ENCODE data around the gene PCA3.

PCA3 gene

GRCh38 chr9:76764138-76764537 lies at the start of gene PCA3:
TSS of gene PCA3 (plus strand) at chr9:76764438.
- Histone ChIP-seq H3K27me3 (ENCODE audit: control insufficient read depth in 1 of 2, insufficient read depth in 2 of 2, low read length in 2 of 2) (no peaks in the 10 kb centered on the region), H3K36me3 (ENCODE audit: insufficient read depth, low read length) (no peaks in the 10 kb centered on the region), H3K9me3 (ENCODE audit: low read length) (no peaks in the 10 kb centered on the region), H3K27ac (ENCODE audit: low read depth, low read length) (no peak within 1 kb of the TSS), H3K9ac (ENCODE audit: low read length) (no peak within 1 kb of the TSS), H3K4me1 (ENCODE audit: insufficient read depth, low read length) (peaks cover 22% of the 10 kb centered on the region), H3K4me3 (ENCODE audit: low read depth in 1 of 2, low read length in 2 of 2) (no peak within 1 kb of the TSS)

- Histone ChIP-seq H3K36me3 (ENCODE audit: insufficient read depth, low read length) (peaks cover 9% of the 10 kb centered on the region), H3K9ac (ENCODE audit: low read length) (no peak overlapping the region), H3K9me3 (ENCODE audit: low read length) (no peaks in the 10 kb centered on the region), H3K27ac (ENCODE audit: low read depth, low read length) (no peak overlapping the region), H3K4me1 (ENCODE audit: insufficient read depth, low read length) (peaks cover 25% of the 10 kb centered on the region), H3K27me3 (ENCODE audit: control insufficient read depth in 1 of 2, insufficient read depth in 2 of 2, low read length in 2 of 2) (no peaks in the 10 kb centered on the region), H3K4me3 (ENCODE audit: low read depth in 1 of 2, low read length in 2 of 2) (no peak overlapping the region)
Measured at GRCh38 chr9:76716085-76716672, 48.1 kb upstream of the PCA3 start.

DNA sequence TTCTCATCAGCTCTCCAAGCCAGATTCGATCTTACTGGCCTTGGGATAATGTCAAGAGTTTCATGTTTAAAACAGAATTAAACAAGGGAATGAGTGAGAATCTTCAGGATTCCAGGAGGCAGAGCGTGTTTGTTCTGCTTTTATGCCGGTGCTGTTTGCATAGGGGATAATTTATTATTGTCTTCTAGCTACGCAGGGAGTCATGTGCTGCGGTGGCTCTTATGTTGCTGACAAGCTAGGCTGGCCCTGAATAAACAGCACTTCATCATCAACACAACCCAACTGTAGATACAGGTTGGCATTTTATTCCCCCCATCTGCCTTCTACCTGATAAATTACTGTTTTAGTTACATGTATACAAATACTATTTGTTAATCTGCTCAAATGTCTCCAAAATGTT lies 47.1 kb upstream of the PCA3 start:
- no peak overlapping the region for H3K4me3 ChIP-seq (ENCODE audit: low read depth in 1 of 2, low read length in 2 of 2)
- no peaks in the 10 kb centered on the region for H3K27me3 ChIP-seq (ENCODE audit: control insufficient read depth in 1 of 2, insufficient read depth in 2 of 2, low read length in 2 of 2)
- peak overlapping the region; percentile 58 for H3K27ac ChIP-seq (ENCODE audit: low read depth, low read length)
- H3K9ac ChIP-seq (ENCODE audit: low read length): no peak overlapping the region
- H3K4me1 ChIP-seq (ENCODE audit: insufficient read depth, low read length): peaks cover 25% of the 10 kb centered on the region
- H3K9me3 ChIP-seq (ENCODE audit: low read length): no peaks in the 10 kb centered on the region
- peaks cover 9% of the 10 kb centered on the region for H3K36me3 ChIP-seq (ENCODE audit: insufficient read depth, low read length)

- peaks cover 25% of the 10 kb centered on the region for H3K4me1 ChIP-seq (ENCODE audit: insufficient read depth, low read length)
- H3K27ac ChIP-seq (ENCODE audit: low read depth, low read length): peak overlapping the region; percentile 58
- no peak overlapping the region for H3K9ac ChIP-seq (ENCODE audit: low read length)
- no peaks in the 10 kb centered on the region for H3K9me3 ChIP-seq (ENCODE audit: low read length)
- peaks cover 9% of the 10 kb centered on the region for H3K36me3 ChIP-seq (ENCODE audit: insufficient read depth, low read length)
- H3K27me3 ChIP-seq (ENCODE audit: control insufficient read depth in 1 of 2, insufficient read depth in 2 of 2, low read length in 2 of 2): no peaks in the 10 kb centered on the region
- H3K4me3 ChIP-seq (ENCODE audit: low read depth in 1 of 2, low read length in 2 of 2): no peak overlapping the region
Measured at GRCh38 chr9:76717613-76718012, 46.6 kb upstream of the PCA3 start.

DNA sequence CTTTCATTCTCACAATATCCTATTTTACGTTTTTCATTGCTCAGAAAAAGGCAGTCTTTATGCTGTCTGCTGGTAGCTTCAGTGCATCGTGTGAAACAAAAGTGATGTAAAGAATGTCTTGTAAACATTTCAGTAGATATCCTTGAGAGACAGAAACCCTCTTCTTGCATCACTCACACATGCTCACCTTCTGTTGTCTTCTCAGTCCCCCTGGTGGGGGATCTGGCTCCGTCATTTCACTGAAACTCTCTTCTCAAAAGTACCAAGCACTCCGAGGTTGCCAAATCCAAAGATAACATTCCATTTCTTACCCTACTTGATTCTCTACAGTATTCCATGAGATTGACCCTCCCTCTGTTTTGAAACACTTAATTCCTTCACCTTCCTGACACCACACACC lies 46.1 kb upstream of the PCA3 start:
- Histone ChIP-seq H3K9ac (ENCODE audit: low read length) (no peak overlapping the region), H3K27ac (ENCODE audit: low read depth, low read length) (peak overlapping the region; percentile 7), H3K9me3 (ENCODE audit: low read length) (no peaks in the 10 kb centered on the region), H3K36me3 (ENCODE audit: insufficient read depth, low read length) (peaks cover 4% of the 10 kb centered on the region), H3K4me1 (ENCODE audit: insufficient read depth, low read length) (peaks cover 25% of the 10 kb centered on the region), H3K4me3 (ENCODE audit: low read depth in 1 of 2, low read length in 2 of 2) (no peak overlapping the region), H3K27me3 (ENCODE audit: control insufficient read depth in 1 of 2, insufficient read depth in 2 of 2, low read length in 2 of 2) (no peaks in the 10 kb centered on the region)

DNA sequence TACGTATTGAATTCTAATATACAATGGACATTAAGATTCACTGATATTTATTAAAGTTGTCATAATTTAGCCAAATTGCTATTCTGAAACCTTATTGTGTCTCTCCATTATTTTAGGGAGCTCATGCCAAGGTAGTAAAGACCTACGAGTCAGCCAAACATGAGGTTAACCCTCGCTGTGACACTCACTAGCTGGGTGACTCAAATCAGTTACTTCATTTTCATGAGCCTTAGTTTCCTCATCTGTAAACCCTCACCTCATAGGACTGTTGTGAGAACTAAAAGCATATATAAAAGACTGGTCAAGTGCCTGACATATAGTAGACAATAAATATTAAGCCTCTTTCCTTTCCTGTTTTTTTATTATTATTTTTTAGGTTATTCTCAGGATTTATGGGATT lies 44.0 kb upstream of the PCA3 start:
- peaks cover 25% of the 10 kb centered on the region for H3K4me1 ChIP-seq (ENCODE audit: insufficient read depth, low read length)
- H3K9ac ChIP-seq (ENCODE audit: low read length): no peak overlapping the region
- no peak overlapping the region for H3K4me3 ChIP-seq (ENCODE audit: low read depth in 1 of 2, low read length in 2 of 2)
- H3K27me3 ChIP-seq (ENCODE audit: control insufficient read depth in 1 of 2, insufficient read depth in 2 of 2, low read length in 2 of 2): no peaks in the 10 kb centered on the region
- H3K36me3 ChIP-seq (ENCODE audit: insufficient read depth, low read length): no peaks in the 10 kb centered on the region
- H3K27ac ChIP-seq (ENCODE audit: low read depth, low read length): no peak overlapping the region
- no peaks in the 10 kb centered on the region for H3K9me3 ChIP-seq (ENCODE audit: low read length)

DNA sequence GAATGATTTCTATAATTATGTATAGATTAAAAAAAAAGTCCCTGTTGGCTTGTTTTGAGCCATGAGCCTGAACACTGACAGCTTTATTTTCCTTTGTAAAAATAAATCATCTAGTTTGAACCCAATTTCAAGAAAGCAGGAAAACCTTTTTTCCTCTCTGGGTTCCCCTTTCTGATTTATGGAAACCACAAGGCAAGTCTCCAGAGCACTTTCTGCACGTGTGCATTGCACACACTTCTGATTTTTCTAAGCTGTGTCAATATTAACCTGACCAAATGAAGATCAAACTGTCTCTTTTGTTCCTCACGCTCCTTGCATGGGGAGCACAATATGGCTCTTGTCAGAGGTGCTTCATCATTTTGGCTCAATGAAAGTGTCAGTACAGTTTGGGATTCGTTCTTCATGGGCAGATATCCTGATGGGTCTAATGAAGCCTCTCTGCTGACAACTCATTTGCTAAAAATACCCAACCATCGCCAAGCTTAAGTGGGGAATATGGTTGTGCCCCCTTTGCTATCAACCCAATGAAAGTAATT lies 39.2 kb upstream of the PCA3 start:
- Histone ChIP-seq H3K27ac (ENCODE audit: low read depth, low read length) (no peak overlapping the region), H3K4me1 (ENCODE audit: insufficient read depth, low read length) (peaks cover 7% of the 10 kb centered on the region), H3K36me3 (ENCODE audit: insufficient read depth, low read length) (no peaks in the 10 kb centered on the region), H3K4me3 (ENCODE audit: low read depth in 1 of 2, low read length in 2 of 2) (no peak overlapping the region), H3K9me3 (ENCODE audit: low read length) (no peaks in the 10 kb centered on the region), H3K27me3 (ENCODE audit: control insufficient read depth in 1 of 2, insufficient read depth in 2 of 2, low read length in 2 of 2) (no peaks in the 10 kb centered on the region), H3K9ac (ENCODE audit: low read length) (no peak overlapping the region)

DNA sequence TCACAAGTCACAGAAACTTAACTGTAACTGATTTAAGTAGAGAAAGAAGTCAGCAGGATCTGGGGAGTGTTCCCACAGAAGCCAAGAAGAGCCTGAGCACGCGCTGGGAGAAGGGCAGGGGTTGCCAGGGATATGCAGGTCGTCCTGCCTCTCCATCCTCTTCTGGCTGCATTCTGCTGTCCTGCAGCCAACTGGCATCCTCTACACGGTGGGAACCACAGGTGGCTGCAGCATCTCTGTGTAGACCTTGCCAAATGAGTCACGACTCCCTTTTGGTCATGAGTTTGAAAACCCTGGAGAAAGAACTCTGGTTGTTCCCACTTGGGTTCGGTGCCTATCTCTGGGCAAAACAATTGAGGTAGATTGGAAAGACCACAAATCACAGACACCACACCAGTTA lies 38.4 kb upstream of the PCA3 start:
- Histone ChIP-seq H3K4me3 (ENCODE audit: low read depth in 1 of 2, low read length in 2 of 2) (no peak overlapping the region), H3K27ac (ENCODE audit: low read depth, low read length) (no peak overlapping the region), H3K4me1 (ENCODE audit: insufficient read depth, low read length) (peaks cover 7% of the 10 kb centered on the region), H3K9ac (ENCODE audit: low read length) (no peak overlapping the region), H3K9me3 (ENCODE audit: low read length) (no peaks in the 10 kb centered on the region), H3K36me3 (ENCODE audit: insufficient read depth, low read length) (no peaks in the 10 kb centered on the region), H3K27me3 (ENCODE audit: control insufficient read depth in 1 of 2, insufficient read depth in 2 of 2, low read length in 2 of 2) (no peaks in the 10 kb centered on the region)

DNA sequence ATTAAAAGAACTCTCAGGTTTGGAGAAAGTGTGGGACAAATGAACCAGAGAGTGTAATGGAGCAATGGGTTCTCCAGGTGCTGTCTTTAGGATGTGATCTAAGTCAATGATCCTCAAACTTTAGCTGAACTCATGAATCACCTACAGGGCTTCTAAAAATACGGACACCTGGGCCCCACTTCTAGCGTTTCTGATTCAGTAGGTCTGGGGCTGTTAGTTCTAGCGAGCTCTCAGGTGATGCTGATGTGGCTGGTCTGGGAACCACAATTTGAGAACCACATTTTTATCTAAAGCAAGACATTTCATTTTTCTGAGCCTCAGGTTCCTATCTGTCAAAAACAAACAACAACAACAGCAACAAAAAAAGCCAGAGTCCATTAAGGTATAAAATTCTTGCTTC lies 35.1 kb upstream of the PCA3 start:
- Histone ChIP-seq H3K4me1 (ENCODE audit: insufficient read depth, low read length) (peaks cover 7% of the 10 kb centered on the region), H3K36me3 (ENCODE audit: insufficient read depth, low read length) (no peaks in the 10 kb centered on the region), H3K4me3 (ENCODE audit: low read depth in 1 of 2, low read length in 2 of 2) (no peak overlapping the region), H3K9ac (ENCODE audit: low read length) (no peak overlapping the region), H3K9me3 (ENCODE audit: low read length) (no peaks in the 10 kb centered on the region), H3K27me3 (ENCODE audit: control insufficient read depth in 1 of 2, insufficient read depth in 2 of 2, low read length in 2 of 2) (no peaks in the 10 kb centered on the region), H3K27ac (ENCODE audit: low read depth, low read length) (no peak overlapping the region)

- no peaks in the 10 kb centered on the region for H3K36me3 ChIP-seq (ENCODE audit: insufficient read depth, low read length)
- H3K4me3 ChIP-seq (ENCODE audit: low read depth in 1 of 2, low read length in 2 of 2): no peak overlapping the region
- no peak overlapping the region for H3K27ac ChIP-seq (ENCODE audit: low read depth, low read length)
- no peaks in the 10 kb centered on the region for H3K27me3 ChIP-seq (ENCODE audit: control insufficient read depth in 1 of 2, insufficient read depth in 2 of 2, low read length in 2 of 2)
- H3K4me1 ChIP-seq (ENCODE audit: insufficient read depth, low read length): peaks cover 7% of the 10 kb centered on the region
- H3K9me3 ChIP-seq (ENCODE audit: low read length): no peaks in the 10 kb centered on the region
- no peak overlapping the region for H3K9ac ChIP-seq (ENCODE audit: low read length)
Measured at GRCh38 chr9:76729980-76730737, 34.1 kb upstream of the PCA3 start.

DNA sequence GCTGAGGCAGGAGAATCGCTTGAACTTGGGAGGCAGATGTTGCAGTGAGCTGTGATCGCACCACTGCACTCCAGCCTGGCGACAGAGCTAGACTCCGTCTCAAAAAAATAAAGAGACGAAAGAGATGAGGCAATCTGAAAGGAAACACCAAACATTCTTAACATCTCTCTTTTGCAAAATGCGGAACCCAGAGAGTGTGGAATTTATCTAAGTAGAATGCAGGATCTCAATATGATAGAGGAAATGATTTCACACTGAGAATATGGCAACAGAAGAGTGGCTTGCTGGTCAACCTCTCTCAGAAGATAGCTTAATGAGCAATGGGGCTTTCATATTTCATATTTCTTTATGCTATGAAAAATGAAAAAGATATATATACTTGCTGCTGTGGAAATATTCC lies 33.4 kb upstream of the PCA3 start:
- Histone ChIP-seq H3K36me3 (ENCODE audit: insufficient read depth, low read length) (no peaks in the 10 kb centered on the region), H3K4me1 (ENCODE audit: insufficient read depth, low read length) (peaks cover 5% of the 10 kb centered on the region), H3K9ac (ENCODE audit: low read length) (no peak overlapping the region), H3K27me3 (ENCODE audit: control insufficient read depth in 1 of 2, insufficient read depth in 2 of 2, low read length in 2 of 2) (no peaks in the 10 kb centered on the region), H3K9me3 (ENCODE audit: low read length) (no peaks in the 10 kb centered on the region), H3K4me3 (ENCODE audit: low read depth in 1 of 2, low read length in 2 of 2) (no peak overlapping the region), H3K27ac (ENCODE audit: low read depth, low read length) (no peak overlapping the region)
